Measurements from ENCODE around the gene INTS7.

Gene INTS7

DNA sequence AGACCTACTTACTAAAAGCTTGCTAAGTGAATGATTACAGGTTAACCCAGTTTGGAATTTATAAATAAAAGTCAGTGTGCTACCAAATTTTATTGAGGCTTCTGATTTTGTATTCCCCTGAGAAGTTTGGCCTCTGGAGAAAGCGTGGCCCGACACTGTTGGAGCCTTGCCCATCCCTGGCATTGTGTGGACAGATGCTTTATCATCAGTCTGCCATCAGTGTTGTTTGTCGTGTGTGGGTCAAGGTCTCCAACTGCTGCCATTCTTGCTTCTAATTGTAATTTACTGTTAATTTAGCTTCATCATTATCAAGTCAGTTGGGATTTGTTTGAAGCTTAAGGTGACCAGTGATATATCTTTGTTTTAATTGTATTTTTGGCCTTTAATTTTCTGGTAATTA, 142.8 kb downstream of the INTS7 start:
- no peaks in the 10 kb centered on the region for H3K27me3 ChIP-seq
- no peak overlapping the region for H3K4me3 ChIP-seq (ENCODE audit: low read depth in 1 of 2, low read length in 1 of 2)
- no peaks in the 10 kb centered on the region for H3K4me1 ChIP-seq (ENCODE audit: control insufficient read depth in 1 of 2, insufficient read depth in 1 of 2, low read depth in 1 of 2, low read length in 1 of 2)
- TF ChIP-seq, protein P1, sequence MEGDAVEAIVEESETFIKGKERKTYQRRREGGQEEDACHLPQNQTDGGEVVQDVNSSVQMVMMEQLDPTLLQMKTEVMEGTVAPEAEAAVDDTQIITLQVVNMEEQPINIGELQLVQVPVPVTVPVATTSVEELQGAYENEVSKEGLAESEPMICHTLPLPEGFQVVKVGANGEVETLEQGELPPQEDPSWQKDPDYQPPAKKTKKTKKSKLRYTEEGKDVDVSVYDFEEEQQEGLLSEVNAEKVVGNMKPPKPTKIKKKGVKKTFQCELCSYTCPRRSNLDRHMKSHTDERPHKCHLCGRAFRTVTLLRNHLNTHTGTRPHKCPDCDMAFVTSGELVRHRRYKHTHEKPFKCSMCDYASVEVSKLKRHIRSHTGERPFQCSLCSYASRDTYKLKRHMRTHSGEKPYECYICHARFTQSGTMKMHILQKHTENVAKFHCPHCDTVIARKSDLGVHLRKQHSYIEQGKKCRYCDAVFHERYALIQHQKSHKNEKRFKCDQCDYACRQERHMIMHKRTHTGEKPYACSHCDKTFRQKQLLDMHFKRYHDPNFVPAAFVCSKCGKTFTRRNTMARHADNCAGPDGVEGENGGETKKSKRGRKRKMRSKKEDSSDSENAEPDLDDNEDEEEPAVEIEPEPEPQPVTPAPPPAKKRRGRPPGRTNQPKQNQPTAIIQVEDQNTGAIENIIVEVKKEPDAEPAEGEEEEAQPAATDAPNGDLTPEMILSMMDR (IDR thresholded peaks at IDR 0.05), result no peak
- H3K9me3 ChIP-seq, result no peaks in the 10 kb centered on the region
- no peaks in the 10 kb centered on the region for H3K36me3 ChIP-seq
- H3K27ac ChIP-seq, result no peak overlapping the region

DNA sequence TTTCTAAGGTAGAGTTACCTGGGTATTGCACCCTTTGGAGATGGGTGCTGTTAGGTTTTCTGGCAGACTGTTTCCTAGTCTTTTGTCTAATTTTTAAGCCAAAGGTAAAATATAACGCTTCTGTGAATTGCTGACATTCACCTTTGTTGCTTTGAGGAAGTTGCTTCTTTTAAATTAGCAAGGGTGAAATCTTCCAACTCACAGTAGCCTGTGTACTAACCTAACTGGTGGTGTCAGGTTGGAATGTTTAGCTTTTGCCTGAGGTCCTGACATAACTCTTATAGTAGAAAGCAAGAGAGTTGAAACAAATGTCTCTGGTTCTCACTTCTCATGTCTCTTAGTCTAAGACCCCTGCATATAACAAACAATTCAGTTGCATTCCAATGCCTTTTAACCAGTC, 143.6 kb downstream of the INTS7 start:
- H3K27me3 ChIP-seq, result peaks cover 2% of the 10 kb centered on the region
- no peaks in the 10 kb centered on the region for H3K36me3 ChIP-seq
- no peaks in the 10 kb centered on the region for H3K9me3 ChIP-seq
- H3K27ac ChIP-seq, result no peak overlapping the region
- TF ChIP-seq, protein P1 (IDR thresholded peaks at IDR 0.05), result no peak
- H3K4me1 ChIP-seq (ENCODE audit: control insufficient read depth in 1 of 2, insufficient read depth in 1 of 2, low read depth in 1 of 2, low read length in 1 of 2), result no peaks in the 10 kb centered on the region
- no peak overlapping the region for H3K4me3 ChIP-seq (ENCODE audit: low read depth in 1 of 2, low read length in 1 of 2)

Measured in neutrophil (primary cell).